Kidney (tissue), 14 donors: ENCODE measurements around the gene CAMK2B. TPM values are rescaled to one million over a fixed set of nuclear protein-coding genes. Genes with fewer than 3 reads are reported as not detected.

Source experiments
- DNase-seq, 5 donors: peaks; one replicate each; pipeline ENCODE4 v3.0.0-alpha.2; 2013 to 2020
- FAIRE-seq: peaks from 2 replicates; lab custom pipeline; 2012; peaks lifted over from hg19 to GRCh38; lab: Jason Lieb, UNC
- H3K27ac ChIP-seq, 2 donors: one replicate each; pipeline ENCODE4 v1.7.0; 2013; ENCODE audit warnings: low read depth in 2 of 2, low read length in 2 of 2, inconsistent platforms in 1 of 2
- H3K27me3 ChIP-seq: one replicate; pipeline ENCODE4 v1.7.1; 2013; ENCODE audit warnings: low read length, inconsistent platforms; ENCODE audit not compliant: control insufficient read depth, insufficient read depth
- H3K36me3 ChIP-seq, 3 donors: one replicate each; pipeline versions ENCODE4 v1.7.0 to v1.7.1; 2013; ENCODE audit warnings: low read length in 3 of 3, control low read depth in 1 of 3, inconsistent platforms in 1 of 3; ENCODE audit not compliant: insufficient read depth in 3 of 3, control insufficient read depth in 2 of 3
- H3K4me1 ChIP-seq, 3 donors: one replicate each; pipeline versions ENCODE4 v1.7.0 to v1.7.1; 2013; ENCODE audit warnings: low read length in 3 of 3, inconsistent platforms in 1 of 3, low read depth in 1 of 3; ENCODE audit not compliant: control insufficient read depth in 2 of 3, insufficient read depth in 2 of 3
- H3K4me3 ChIP-seq, 3 donors: one replicate each; pipeline versions ENCODE4 v1.7.0 to v1.8.1; 2013; ENCODE audit warnings: low read length in 3 of 3, control low read depth in 1 of 3, inconsistent platforms in 1 of 3
- H3K9ac ChIP-seq, 3 donors: one replicate each; pipeline versions ENCODE4 v1.7.0 to v1.7.1; 2013; ENCODE audit warnings: low read length in 3 of 3, control low read depth in 1 of 3, inconsistent platforms in 1 of 3
- H3K9me3 ChIP-seq, 3 donors: one replicate each; pipeline versions ENCODE4 v1.7.0 to v1.7.1; 2013; ENCODE audit warnings: low read length in 3 of 3, control low read depth in 1 of 3, inconsistent platforms in 1 of 3; ENCODE audit not compliant: control insufficient read depth in 2 of 3, insufficient read depth in 1 of 3
- intact Hi-C: fragments of 100-400 bp; cut with DNase I; formaldehyde crosslinking; loops from one replicate; pipeline ENCODE4 v1.11.1; 2022
- polyA plus RNA-seq: library from polyadenylated mRNA; stranded (reverse); fragments of 350-450 nt; fragmentation: Illumina TruSeq; extraction: RNeasy Lipid Tissue Mini Kit (QIAGEN cat#74804); gene quantifications from one replicate; pipeline ENCODE4 v1.2.3, GENCODE V29; 2014; ENCODE audit warnings: low read depth, low replicate concordance; ENCODE audit not compliant: insufficient read depth
- total RNA-seq: library from RNA; stranded (reverse); fragmentation: NEBNext Ultra II Directional; extraction: Animal tissue kit (Norgen Biotek cat#: 25700); gene quantifications from one replicate; pipeline ENCODE4 v1.2.1, GENCODE V29; 2021
- TF ChIP-seq, protein P1 (sequence below): IDR thresholded peaks from 3 replicates; pipeline ENCODE4 v1.5.1; 2012; ENCODE audit warnings: mild to moderate bottlenecking, moderate library complexity, borderline replicate concordance; ENCODE audit not compliant: insufficient read depth; ENCODE audit errors: extremely low read depth
- donor health status: control.
- donor health status: control.
- donor health status: control.
- donor health status: control.
- donor health status: control.
- donor health status: DM: yes; HTN: yes; CAD: no.
- donor health status: Normal renal cell carcinoma (clear cell type).

Gene CAMK2B
- total and polyA plus RNA-seq, 2 donors from 2014 or later: 1.1 to 3.2 TPM

DNA sequence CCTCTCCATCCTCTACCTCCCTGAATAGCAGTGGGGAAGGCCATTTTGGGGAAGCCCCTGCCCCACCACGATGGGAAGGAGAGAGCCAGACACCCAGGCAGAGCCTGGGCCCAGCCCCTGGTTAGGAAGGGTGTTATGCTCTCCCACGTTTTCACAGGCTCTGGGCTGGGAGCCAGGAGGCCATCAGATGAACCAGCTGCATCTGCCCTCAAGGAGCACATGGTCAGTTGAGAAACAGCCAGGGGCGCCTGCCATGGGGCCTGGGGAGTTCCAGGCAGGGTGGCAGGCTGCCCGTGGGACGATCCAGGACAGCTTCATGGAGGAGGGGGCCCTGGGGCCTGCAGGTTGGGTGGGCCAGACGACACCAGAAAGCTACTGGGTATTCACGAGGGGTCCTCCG is 47.5 kb downstream of the CAMK2B start:
- no peak overlapping the region for H3K4me3 ChIP-seq
- TF ChIP-seq, protein P1, sequence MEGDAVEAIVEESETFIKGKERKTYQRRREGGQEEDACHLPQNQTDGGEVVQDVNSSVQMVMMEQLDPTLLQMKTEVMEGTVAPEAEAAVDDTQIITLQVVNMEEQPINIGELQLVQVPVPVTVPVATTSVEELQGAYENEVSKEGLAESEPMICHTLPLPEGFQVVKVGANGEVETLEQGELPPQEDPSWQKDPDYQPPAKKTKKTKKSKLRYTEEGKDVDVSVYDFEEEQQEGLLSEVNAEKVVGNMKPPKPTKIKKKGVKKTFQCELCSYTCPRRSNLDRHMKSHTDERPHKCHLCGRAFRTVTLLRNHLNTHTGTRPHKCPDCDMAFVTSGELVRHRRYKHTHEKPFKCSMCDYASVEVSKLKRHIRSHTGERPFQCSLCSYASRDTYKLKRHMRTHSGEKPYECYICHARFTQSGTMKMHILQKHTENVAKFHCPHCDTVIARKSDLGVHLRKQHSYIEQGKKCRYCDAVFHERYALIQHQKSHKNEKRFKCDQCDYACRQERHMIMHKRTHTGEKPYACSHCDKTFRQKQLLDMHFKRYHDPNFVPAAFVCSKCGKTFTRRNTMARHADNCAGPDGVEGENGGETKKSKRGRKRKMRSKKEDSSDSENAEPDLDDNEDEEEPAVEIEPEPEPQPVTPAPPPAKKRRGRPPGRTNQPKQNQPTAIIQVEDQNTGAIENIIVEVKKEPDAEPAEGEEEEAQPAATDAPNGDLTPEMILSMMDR: no peak
- no peaks in the 10 kb centered on the region for H3K27me3 ChIP-seq
- FAIRE-seq (no peak), DNase-seq (peak in 2 of 5 donors; percentile 36 to 74)
- no peaks in the 10 kb centered on the region for H3K36me3 ChIP-seq
- no peak overlapping the region for H3K27ac ChIP-seq
- H3K9ac ChIP-seq: no peak overlapping the region
- no peaks in the 10 kb centered on the region for H3K4me1 ChIP-seq
- no peaks in the 10 kb centered on the region for H3K9me3 ChIP-seq
- intact Hi-C loops: no loop called here

DNA sequence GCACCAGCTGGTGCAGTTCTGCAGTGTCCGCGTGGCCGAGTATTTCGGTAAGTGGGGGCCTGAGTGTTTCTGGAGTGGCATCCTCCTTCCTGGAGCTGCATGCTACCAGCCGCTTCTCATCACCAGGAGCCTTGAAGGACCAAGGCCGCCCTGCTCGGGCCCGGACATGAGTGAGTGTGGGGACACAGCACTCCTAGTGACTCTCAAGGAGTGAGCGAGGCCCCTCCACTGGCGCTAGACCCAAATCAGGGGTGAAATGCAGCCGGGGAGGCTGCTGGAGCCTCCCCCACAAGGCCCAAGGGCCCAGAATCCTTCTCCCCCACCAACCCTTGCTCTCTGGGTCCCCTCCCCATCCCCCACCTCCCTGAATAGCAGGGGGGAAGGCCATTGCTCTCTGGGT is 48.0 kb downstream of the CAMK2B start:
- Histone ChIP-seq H3K27me3 (no peaks in the 10 kb centered on the region), H3K4me3 (no peak overlapping the region), H3K4me1 (no peaks in the 10 kb centered on the region), H3K9me3 (no peaks in the 10 kb centered on the region), H3K27ac (no peak overlapping the region), H3K36me3 (no peaks in the 10 kb centered on the region), H3K9ac (no peak overlapping the region)
- intact Hi-C loops: no loop called here
- peak in 2 of 5 donors; percentile 47 to 56 for DNase-seq
- FAIRE-seq: no peak
- TF ChIP-seq, protein P1: no peak

DNA sequence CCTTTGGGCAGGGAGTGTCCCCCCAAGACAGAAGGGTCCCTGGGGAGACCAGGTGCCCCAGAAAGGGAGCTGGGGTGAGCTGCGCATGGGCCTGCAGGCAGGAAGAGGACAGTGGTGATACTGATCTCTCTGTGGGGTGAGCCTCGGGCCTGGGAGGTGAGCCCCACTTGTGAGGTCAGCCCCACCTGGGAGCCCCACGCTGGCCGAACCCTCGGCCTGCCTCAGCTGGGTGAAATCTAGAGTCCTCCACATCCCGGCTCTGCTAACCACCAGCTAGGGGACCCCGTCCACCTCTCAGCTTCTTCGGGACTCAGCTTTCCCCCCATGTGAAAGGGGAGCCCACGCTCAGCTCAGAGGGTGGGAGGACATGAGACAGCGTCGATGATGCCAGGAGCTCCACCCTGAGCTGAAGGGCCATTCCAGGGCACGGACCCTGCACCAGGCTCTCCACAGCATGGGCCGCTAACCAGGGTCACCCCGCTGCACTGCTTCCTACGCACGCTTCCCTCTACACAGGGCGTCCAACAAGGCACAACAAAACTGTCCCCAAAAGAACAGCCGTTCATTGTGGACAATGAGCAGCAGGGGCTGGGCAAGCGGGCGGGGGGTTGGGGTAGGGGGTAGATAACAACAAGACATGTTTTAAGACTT is 48.7 kb downstream of the CAMK2B start:
- H3K4me3 ChIP-seq: no peak overlapping the region
- no peaks in the 10 kb centered on the region for H3K9me3 ChIP-seq
- H3K36me3 ChIP-seq: no peaks in the 10 kb centered on the region
- no peak overlapping the region for H3K27ac ChIP-seq
- no peaks in the 10 kb centered on the region for H3K4me1 ChIP-seq
- TF ChIP-seq, protein P1: no peak
- intact Hi-C loops: no loop called here
- peak in 2 of 5 donors; percentile 31 to 58 for DNase-seq
- no peak for FAIRE-seq
- no peak overlapping the region for H3K9ac ChIP-seq
- no peaks in the 10 kb centered on the region for H3K27me3 ChIP-seq
